HEK293 (cell line): ENCODE measurements around the gene CFAP299.
A peak's percentile ranks its signal among the peaks of the same experiment; 100 is the strongest.

Experiments used
- CTCF ChIA-PET: fragments of 350-600 bp; formaldehyde crosslinking; extraction: SDS; loops from one replicate; lab custom pipeline; 2021; ENCODE audit warnings: antibody characterized with exemption; lab: Yijun Ruan, JAX
- POLR2A ChIA-PET: fragments of 300-600 bp; formaldehyde crosslinking; extraction: SDS; loops from one replicate; lab custom pipeline; 2020; ENCODE audit warnings: antibody characterized with exemption, inconsistent platforms; lab: Yijun Ruan, JAX
- H3K27ac ChIP-seq: fragments of 200-500 bp; sonication (Bioruptor generic); 2 replicates; pipeline ENCODE4 v1.5.1; 2014; ENCODE audit warnings: low read depth, low read length, control low read depth, inconsistent platforms; ENCODE audit errors: extremely low read depth
- H3K36me3 ChIP-seq, 2 experiments: fragments of 200-500 bp in 1 of 2; sonication (Bioruptor generic) in 1 of 2; 1 replicate in 1 of 2; 2 replicates in 1 of 2; pipeline ENCODE4 v1.5.1; 2014 to 2017; ENCODE audit warnings: inconsistent platforms in 2 of 2, low read length in 2 of 2; ENCODE audit not compliant: control insufficient read depth in 2 of 2, insufficient read depth in 1 of 2
- H3K4me1 ChIP-seq: fragments of 200-500 bp; sonication (Bioruptor generic); 2 replicates; pipeline ENCODE4 v1.5.1; 2014; ENCODE audit warnings: mild to moderate bottlenecking, low read length, inconsistent platforms; ENCODE audit not compliant: control insufficient read depth, insufficient read depth
- H3K4me3 ChIP-seq: 2 replicates; pipeline ENCODE4 v1.5.1; 2011; ENCODE audit warnings: low read depth, mild to moderate bottlenecking, control low read depth, low read length, moderate library complexity
- H3K9me3 ChIP-seq: fragments of 200-500 bp; sonication (Bioruptor generic); 2 replicates; pipeline ENCODE4 v1.5.1; 2014; ENCODE audit warnings: low read depth, low read length, inconsistent platforms; ENCODE audit not compliant: control insufficient read depth, insufficient read depth
- GLI2 ChIP-seq: fragments of 450-650 bp; formaldehyde crosslinking; IDR thresholded peaks from 2 replicates; pipeline ENCODE4; 2017; ENCODE audit warnings: missing biosample characterization, missing genetic modification characterization, low read depth, borderline replicate concordance
- PRDM4 ChIP-seq: fragments of 450-650 bp; formaldehyde crosslinking; IDR thresholded peaks from 2 replicates; pipeline ENCODE4 v1.5.1; 2017; ENCODE audit warnings: missing biosample characterization, missing genetic modification characterization
- SP2 ChIP-seq: fragments of 450-650 bp; formaldehyde crosslinking; IDR thresholded peaks from 2 replicates; pipeline ENCODE4 v1.5.1; 2016; ENCODE audit warnings: missing biosample characterization, missing genetic modification characterization
- YY1 ChIP-seq: fragments of 450-650 bp; formaldehyde crosslinking; IDR thresholded peaks from 2 replicates; pipeline ENCODE4 v1.5.1; 2018; ENCODE audit warnings: missing biosample characterization, missing genetic modification characterization
- ZBTB10 ChIP-seq: fragments of 450-650 bp; formaldehyde crosslinking; IDR thresholded peaks from 2 replicates; pipeline ENCODE4 v1.5.1; 2016; ENCODE audit warnings: missing biosample characterization, missing genetic modification characterization
- ZFP37 ChIP-seq: fragments of 450-650 bp; formaldehyde crosslinking; IDR thresholded peaks from 2 replicates; pipeline ENCODE4 v1.5.1; 2016; ENCODE audit warnings: missing biosample characterization, missing genetic modification characterization
- ZNF112 ChIP-seq: fragments of 450-650 bp; formaldehyde crosslinking; IDR thresholded peaks from 2 replicates; pipeline ENCODE4 v1.5.0; 2017; ENCODE audit warnings: missing biosample characterization, missing genetic modification characterization
- ZNF132 ChIP-seq: fragments of 450-650 bp; formaldehyde crosslinking; IDR thresholded peaks from 2 replicates; pipeline ENCODE4 v1.5.1; 2017; ENCODE audit warnings: missing biosample characterization, missing genetic modification characterization, borderline replicate concordance
- ZNF155 ChIP-seq: fragments of 450-650 bp; formaldehyde crosslinking; IDR thresholded peaks from 2 replicates; pipeline ENCODE4 v1.5.1; 2016; ENCODE audit warnings: missing biosample characterization, missing genetic modification characterization
- ZNF184 ChIP-seq: fragments of 450-650 bp; IDR thresholded peaks from 2 replicates; pipeline ENCODE4 v1.5.1; 2018; ENCODE audit warnings: missing biosample characterization, mild to moderate bottlenecking, missing genetic modification characterization
- ZNF214 ChIP-seq: fragments of 450-650 bp; formaldehyde crosslinking; IDR thresholded peaks from 2 replicates; pipeline ENCODE4 v1.5.1; 2017; ENCODE audit warnings: missing biosample characterization, mild to moderate bottlenecking, missing genetic modification characterization, borderline replicate concordance
- ZNF350 ChIP-seq: fragments of 450-650 bp; formaldehyde crosslinking; IDR thresholded peaks from 2 replicates; pipeline ENCODE4 v1.5.0; 2017; ENCODE audit warnings: missing biosample characterization, mild to moderate bottlenecking, missing genetic modification characterization
- ZNF37A ChIP-seq: fragments of 450-650 bp; IDR thresholded peaks from 2 replicates; pipeline ENCODE4 v1.5.1; 2018; ENCODE audit warnings: missing biosample characterization, missing genetic modification characterization
- ZNF510 ChIP-seq: fragments of 450-650 bp; formaldehyde crosslinking; IDR thresholded peaks from 2 replicates; pipeline ENCODE4 v1.5.1; 2018; ENCODE audit warnings: mild to moderate bottlenecking, missing genetic modification characterization, missing biosample characterization; ENCODE audit not compliant: insufficient replicate concordance
- ZNF518A ChIP-seq: fragments of 450-650 bp; formaldehyde crosslinking; conservative IDR thresholded peaks from 2 replicates; pipeline ENCODE4 v1.5.1; 2016; ENCODE audit warnings: low read depth, missing biosample characterization, missing genetic modification characterization
- ZNF544 ChIP-seq: fragments of 450-650 bp; formaldehyde crosslinking; IDR thresholded peaks from 2 replicates; pipeline ENCODE4 v1.5.0; 2017; ENCODE audit warnings: missing biosample characterization, missing genetic modification characterization
- ZNF549 ChIP-seq: fragments of 450-650 bp; IDR thresholded peaks from 2 replicates; pipeline ENCODE4 v1.5.1; 2018; ENCODE audit warnings: missing biosample characterization, missing genetic modification characterization, mild to moderate bottlenecking, inconsistent platforms, moderate library complexity
- ZNF571 ChIP-seq: fragments of 450-650 bp; formaldehyde crosslinking; IDR thresholded peaks from 2 replicates; pipeline ENCODE4 v1.5.0; 2017; ENCODE audit warnings: missing biosample characterization, missing genetic modification characterization
- ZNF596 ChIP-seq: fragments of 450-650 bp; IDR thresholded peaks from 2 replicates; pipeline ENCODE4 v1.5.0; 2018; ENCODE audit warnings: missing biosample characterization, mild to moderate bottlenecking, missing genetic modification characterization, moderate library complexity
- ZNF654 ChIP-seq: fragments of 450-650 bp; formaldehyde crosslinking; IDR thresholded peaks from 2 replicates; pipeline ENCODE4 v1.5.1; 2016; ENCODE audit warnings: low read depth, missing biosample characterization, missing genetic modification characterization
- ZNF830 ChIP-seq: fragments of 450-650 bp; IDR thresholded peaks from 2 replicates; pipeline ENCODE4 v1.5.0; 2018; ENCODE audit warnings: missing biosample characterization, missing genetic modification characterization, low read depth, mild to moderate bottlenecking, moderate library complexity
- ZNF837 ChIP-seq: fragments of 450-650 bp; formaldehyde crosslinking; IDR thresholded peaks from 2 replicates; pipeline ENCODE4 v1.5.1; 2016; ENCODE audit warnings: missing biosample characterization, missing genetic modification characterization
- TF ChIP-seq, protein P1 (sequence below): fragments of 450-650 bp; formaldehyde crosslinking; IDR thresholded peaks from 2 replicates; pipeline ENCODE4 v1.5.1; 2017; ENCODE audit warnings: missing biosample characterization, missing genetic modification characterization
- TF ChIP-seq, protein P2 (sequence below): fragments of 450-650 bp; formaldehyde crosslinking; IDR thresholded peaks from 2 replicates; pipeline ENCODE4 v1.5.1; 2016; ENCODE audit warnings: missing biosample characterization, missing genetic modification characterization
- TF ChIP-seq, protein P3 (sequence below): fragments of 450-650 bp; formaldehyde crosslinking; IDR thresholded peaks from 2 replicates; pipeline ENCODE4 v1.5.1; 2016; ENCODE audit warnings: missing biosample characterization, missing genetic modification characterization

CFAP299 gene

DNA sequence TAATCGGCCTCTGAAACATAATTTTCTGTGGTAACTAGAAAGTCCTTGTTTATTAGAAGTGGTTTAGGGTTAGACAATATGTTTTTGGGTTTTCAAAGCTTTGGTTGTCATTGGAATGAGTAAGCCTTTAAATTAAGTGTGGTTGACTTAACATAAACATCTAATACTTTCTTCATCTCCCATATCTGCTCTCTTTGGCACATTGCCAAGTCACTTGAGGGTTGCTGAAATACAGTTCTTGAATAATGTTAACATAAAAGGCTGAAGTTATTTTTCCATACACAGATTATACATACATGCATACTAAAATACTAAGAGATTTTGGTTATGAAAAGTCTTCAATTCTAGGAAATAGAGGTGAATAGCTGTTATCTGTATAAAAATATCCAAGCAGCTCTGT, 453.3 kb downstream of the CFAP299 start:
- no peaks in the 10 kb centered on the region for H3K36me3 ChIP-seq
- no peaks in the 10 kb centered on the region for H3K4me1 ChIP-seq
- ChIA-PET POLR2A (no interaction called here), CTCF (no interaction called here)
- no peak overlapping the region for H3K4me3 ChIP-seq
- no peak overlapping the region for H3K27ac ChIP-seq
- H3K9me3 ChIP-seq: no peaks in the 10 kb centered on the region
- TF ChIP-seq PRDM4 (tag by site-specific recombination): no peak
- 0 out of 2 replicates have a peak, but pooled peaks have one; percentile 36 for TF ChIP-seq ZNF112 (tag by site-specific recombination)
- peak; percentile 66 for TF ChIP-seq ZNF510 (tag by site-specific recombination)
- TF ChIP-seq, protein P1, sequence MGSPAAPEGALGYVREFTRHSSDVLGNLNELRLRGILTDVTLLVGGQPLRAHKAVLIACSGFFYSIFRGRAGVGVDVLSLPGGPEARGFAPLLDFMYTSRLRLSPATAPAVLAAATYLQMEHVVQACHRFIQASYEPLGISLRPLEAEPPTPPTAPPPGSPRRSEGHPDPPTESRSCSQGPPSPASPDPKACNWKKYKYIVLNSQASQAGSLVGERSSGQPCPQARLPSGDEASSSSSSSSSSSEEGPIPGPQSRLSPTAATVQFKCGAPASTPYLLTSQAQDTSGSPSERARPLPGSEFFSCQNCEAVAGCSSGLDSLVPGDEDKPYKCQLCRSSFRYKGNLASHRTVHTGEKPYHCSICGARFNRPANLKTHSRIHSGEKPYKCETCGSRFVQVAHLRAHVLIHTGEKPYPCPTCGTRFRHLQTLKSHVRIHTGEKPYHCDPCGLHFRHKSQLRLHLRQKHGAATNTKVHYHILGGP (tag by site-specific recombination): 0 out of 2 replicates have a peak, but pooled peaks have one; percentile 20
- peak; percentile 76 for TF ChIP-seq ZNF350 (tag by site-specific recombination)
- no peak for TF ChIP-seq GLI2 (tag by site-specific recombination)
- TF ChIP-seq YY1: no peak
- no peak for TF ChIP-seq ZNF571 (tag by site-specific recombination)
- no peak for TF ChIP-seq ZNF837 (tag by site-specific recombination)
- peak; percentile 90 for TF ChIP-seq ZNF184 (tag by site-specific recombination)
- TF ChIP-seq ZNF155: no peak
- peak; percentile 64; the same call in 1 of the 2 replicates for TF ChIP-seq ZNF37A (tag by site-specific recombination)
- TF ChIP-seq ZNF518A (tag by site-specific recombination): no peak
- no peak for TF ChIP-seq ZNF654 (tag by site-specific recombination)
- peak; percentile 63; the same call in 1 of the 2 replicates for TF ChIP-seq ZNF830 (tag by site-specific recombination)
- TF ChIP-seq, protein P2, sequence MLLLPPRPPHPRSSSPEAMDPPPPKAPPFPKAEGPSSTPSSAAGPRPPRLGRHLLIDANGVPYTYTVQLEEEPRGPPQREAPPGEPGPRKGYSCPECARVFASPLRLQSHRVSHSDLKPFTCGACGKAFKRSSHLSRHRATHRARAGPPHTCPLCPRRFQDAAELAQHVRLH (tag by site-specific recombination): no peak
- TF ChIP-seq, protein P3, sequence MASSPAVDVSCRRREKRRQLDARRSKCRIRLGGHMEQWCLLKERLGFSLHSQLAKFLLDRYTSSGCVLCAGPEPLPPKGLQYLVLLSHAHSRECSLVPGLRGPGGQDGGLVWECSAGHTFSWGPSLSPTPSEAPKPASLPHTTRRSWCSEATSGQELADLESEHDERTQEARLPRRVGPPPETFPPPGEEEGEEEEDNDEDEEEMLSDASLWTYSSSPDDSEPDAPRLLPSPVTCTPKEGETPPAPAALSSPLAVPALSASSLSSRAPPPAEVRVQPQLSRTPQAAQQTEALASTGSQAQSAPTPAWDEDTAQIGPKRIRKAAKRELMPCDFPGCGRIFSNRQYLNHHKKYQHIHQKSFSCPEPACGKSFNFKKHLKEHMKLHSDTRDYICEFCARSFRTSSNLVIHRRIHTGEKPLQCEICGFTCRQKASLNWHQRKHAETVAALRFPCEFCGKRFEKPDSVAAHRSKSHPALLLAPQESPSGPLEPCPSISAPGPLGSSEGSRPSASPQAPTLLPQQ (tag by site-specific recombination): no peak
- TF ChIP-seq ZNF132 (tag by site-specific recombination): 0 out of 2 replicates have a peak, but pooled peaks have one; percentile 15
- TF ChIP-seq ZNF596 (tag by site-specific recombination): no peak
- peak; percentile 69 for TF ChIP-seq ZNF549 (tag by site-specific recombination)
- 0 out of 2 replicates have a peak, but pooled peaks have one; percentile 57 for TF ChIP-seq ZNF544 (tag by site-specific recombination)
- peak; percentile 26; the same call in 1 of the 2 replicates for TF ChIP-seq ZNF214 (tag by site-specific recombination)
- TF ChIP-seq ZFP37 (tag by site-specific recombination): no peak
- TF ChIP-seq SP2: no peak
- no peak for TF ChIP-seq ZBTB10 (tag by site-specific recombination)
